ENCODE data around the gene FBLN1.

DNA sequence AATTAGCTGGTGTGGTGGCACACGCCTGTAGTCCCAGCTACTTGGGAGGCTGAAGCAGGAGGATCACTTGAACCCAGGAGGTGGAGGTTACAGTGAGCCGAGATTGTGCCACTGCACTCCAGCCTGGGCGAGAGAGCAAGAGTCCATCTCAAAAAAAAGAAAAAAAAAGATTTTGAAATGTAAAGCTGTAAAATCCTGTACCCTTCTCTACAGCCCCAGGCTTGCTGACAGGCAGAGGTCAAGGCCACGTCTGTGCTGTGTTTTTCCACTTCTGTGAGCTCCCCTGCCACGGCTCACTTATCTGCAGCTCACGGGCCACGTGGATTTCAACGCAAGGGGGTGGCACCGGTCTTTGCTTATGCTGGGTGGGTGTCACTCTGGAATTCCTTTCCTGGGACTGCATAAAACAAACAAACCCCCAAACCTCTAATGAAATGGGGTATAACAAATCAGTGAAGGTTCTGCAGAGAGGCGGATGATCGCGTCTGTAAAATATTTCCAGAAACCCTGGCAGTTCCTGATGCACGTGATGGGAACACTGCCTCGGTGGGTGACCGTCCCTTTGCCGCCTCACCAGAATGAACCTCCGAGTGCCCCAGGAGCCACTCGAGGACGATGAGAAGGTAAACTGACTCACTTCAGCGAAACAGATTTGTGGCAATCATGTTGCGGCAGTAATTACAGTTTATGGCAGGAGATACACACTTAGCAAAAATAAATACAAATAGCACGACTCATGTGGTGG, 125.0 kb downstream of the FBLN1 start:
- TF ChIP-seq, protein P1, sequence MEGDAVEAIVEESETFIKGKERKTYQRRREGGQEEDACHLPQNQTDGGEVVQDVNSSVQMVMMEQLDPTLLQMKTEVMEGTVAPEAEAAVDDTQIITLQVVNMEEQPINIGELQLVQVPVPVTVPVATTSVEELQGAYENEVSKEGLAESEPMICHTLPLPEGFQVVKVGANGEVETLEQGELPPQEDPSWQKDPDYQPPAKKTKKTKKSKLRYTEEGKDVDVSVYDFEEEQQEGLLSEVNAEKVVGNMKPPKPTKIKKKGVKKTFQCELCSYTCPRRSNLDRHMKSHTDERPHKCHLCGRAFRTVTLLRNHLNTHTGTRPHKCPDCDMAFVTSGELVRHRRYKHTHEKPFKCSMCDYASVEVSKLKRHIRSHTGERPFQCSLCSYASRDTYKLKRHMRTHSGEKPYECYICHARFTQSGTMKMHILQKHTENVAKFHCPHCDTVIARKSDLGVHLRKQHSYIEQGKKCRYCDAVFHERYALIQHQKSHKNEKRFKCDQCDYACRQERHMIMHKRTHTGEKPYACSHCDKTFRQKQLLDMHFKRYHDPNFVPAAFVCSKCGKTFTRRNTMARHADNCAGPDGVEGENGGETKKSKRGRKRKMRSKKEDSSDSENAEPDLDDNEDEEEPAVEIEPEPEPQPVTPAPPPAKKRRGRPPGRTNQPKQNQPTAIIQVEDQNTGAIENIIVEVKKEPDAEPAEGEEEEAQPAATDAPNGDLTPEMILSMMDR (IDR thresholded peaks at IDR 0.05): no peak
- no peak for TF ChIP-seq POLR2A (IDR thresholded peaks at IDR 0.05)
